ENCODE measurements around the gene HFM1. TPM values are rescaled to one million over a fixed set of nuclear protein-coding genes. Genes with fewer than 3 reads are reported as not detected.
"Not testable (repeated sequence)": the region's sequence is repeated elsewhere in the genome, so short reads cannot be mapped to it uniquely, and the experiment has no call there.

The HFM1 gene
- under 1 TPM in 1 of 2 donors, not detected in 1; 0.40 TPM for total RNA-seq

DNA sequence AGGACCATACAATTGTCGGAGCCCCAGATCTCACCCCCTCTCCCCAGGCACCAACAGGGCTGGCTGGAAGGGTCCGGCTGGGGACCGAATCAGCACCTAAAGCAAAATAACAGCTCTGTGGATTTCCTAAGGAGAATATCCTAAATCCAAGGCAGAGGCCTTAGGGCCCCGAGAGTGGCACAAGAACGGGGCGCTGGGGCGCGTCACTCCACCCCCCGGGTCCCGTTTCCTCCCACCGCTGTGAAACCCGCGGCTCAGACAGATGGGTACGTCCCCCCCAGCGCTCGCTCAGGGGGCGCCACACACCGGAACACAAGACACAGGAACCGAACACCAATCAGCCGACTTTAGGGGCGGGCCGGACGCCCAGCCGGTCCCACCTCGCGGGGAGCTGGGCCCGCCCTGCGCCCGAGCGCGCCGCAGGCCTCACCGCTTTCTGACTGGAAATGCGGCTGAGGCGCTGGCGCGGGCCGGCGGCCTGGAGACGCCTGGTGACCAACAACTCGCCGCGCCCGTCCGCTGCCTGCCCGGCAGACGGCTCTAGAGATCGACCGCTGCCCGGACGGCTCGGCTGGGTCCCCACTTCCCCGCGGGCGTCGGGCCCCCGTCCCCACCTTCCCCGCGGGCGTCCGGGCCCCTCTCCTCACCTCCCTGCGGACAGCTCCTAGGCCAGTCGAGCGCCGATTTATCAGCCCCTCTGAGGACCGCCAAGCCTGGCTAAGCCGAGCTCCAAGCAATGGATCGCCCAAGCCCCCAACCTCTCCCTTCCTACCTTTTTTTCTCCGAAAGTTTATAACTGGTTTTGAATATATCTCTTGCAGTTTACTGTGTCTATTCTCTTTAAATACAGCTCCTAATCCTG, at the start of gene HFM1:
Gene HFM1 (minus strand): TSS at position 687 of the 862 bp plus-strand sequence. CDS start 3,755 bp downstream, outside the sequence.
- Histone ChIP-seq H3K27me3 (peaks cover 5% of the 10 kb centered on the region), H3K4me3 (peak within 1 kb of the TSS; percentile 42), H3K4me1 (no peaks in the 10 kb centered on the region), H3K27ac (peak within 1 kb of the TSS; percentile 59), H3K9me3 (no peaks in the 10 kb centered on the region), H3K36me3 (no peaks in the 10 kb centered on the region), H3K9ac (ENCODE audit: low read depth in 2 of 2, low read length in 2 of 2) (peak within 1 kb of the TSS; percentile 3 to 51)
- peak; percentile 57 for DNase-seq
- intact Hi-C loops (cut with DNase I): no loop called here
- TF ChIP-seq, protein P1, sequence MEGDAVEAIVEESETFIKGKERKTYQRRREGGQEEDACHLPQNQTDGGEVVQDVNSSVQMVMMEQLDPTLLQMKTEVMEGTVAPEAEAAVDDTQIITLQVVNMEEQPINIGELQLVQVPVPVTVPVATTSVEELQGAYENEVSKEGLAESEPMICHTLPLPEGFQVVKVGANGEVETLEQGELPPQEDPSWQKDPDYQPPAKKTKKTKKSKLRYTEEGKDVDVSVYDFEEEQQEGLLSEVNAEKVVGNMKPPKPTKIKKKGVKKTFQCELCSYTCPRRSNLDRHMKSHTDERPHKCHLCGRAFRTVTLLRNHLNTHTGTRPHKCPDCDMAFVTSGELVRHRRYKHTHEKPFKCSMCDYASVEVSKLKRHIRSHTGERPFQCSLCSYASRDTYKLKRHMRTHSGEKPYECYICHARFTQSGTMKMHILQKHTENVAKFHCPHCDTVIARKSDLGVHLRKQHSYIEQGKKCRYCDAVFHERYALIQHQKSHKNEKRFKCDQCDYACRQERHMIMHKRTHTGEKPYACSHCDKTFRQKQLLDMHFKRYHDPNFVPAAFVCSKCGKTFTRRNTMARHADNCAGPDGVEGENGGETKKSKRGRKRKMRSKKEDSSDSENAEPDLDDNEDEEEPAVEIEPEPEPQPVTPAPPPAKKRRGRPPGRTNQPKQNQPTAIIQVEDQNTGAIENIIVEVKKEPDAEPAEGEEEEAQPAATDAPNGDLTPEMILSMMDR (IDR thresholded peaks at IDR 0.05): no peak

DNA sequence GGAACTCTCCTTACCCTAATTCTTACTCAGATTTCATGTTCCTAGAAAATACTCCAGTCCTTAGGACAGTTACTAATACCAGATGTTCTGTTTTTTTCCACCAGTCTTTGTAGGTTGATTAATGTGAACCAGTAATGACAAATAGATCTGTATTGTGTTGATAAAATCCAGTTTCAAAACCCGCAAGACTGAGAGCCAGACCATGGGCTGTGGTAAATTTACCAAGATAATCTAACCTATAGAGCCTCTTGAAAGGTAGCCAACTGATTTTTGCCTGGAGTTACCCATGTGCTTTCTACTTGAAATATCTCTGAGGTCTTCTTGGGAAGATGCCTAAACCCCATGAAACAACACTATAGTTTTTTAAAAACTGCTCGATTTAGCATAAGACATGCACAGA, 49.5 kb upstream of the HFM1 start:
- H3K27me3 ChIP-seq: no peaks in the 10 kb centered on the region
- H3K4me1 ChIP-seq: no peaks in the 10 kb centered on the region
- no peak overlapping the region for H3K9ac ChIP-seq (ENCODE audit: low read depth in 2 of 2, low read length in 2 of 2)
- DNase-seq: no peak
- no peak overlapping the region for H3K27ac ChIP-seq
- no peak overlapping the region for H3K4me3 ChIP-seq
- H3K36me3 ChIP-seq: no peaks in the 10 kb centered on the region
- intact Hi-C loops (cut with DNase I): no loop called here
- H3K9me3 ChIP-seq: no peaks in the 10 kb centered on the region
- TF ChIP-seq, protein P1 (IDR thresholded peaks at IDR 0.05): no peak

GRCh38 chr1:91450260-91450659, 45.6 kb upstream of the HFM1 start:
- Histone ChIP-seq H3K9ac (ENCODE audit: low read depth in 2 of 2, low read length in 2 of 2) (no peak overlapping the region), H3K27me3 (no peaks in the 10 kb centered on the region), H3K4me3 (no peak overlapping the region), H3K4me1 (no peaks in the 10 kb centered on the region), H3K27ac (no peak overlapping the region), H3K9me3 (no peaks in the 10 kb centered on the region), H3K36me3 (no peaks in the 10 kb centered on the region)
- intact Hi-C loops (cut with DNase I): no loop called here
- TF ChIP-seq, protein P1 (IDR thresholded peaks at IDR 0.05): no peak
- no peak for DNase-seq

DNA sequence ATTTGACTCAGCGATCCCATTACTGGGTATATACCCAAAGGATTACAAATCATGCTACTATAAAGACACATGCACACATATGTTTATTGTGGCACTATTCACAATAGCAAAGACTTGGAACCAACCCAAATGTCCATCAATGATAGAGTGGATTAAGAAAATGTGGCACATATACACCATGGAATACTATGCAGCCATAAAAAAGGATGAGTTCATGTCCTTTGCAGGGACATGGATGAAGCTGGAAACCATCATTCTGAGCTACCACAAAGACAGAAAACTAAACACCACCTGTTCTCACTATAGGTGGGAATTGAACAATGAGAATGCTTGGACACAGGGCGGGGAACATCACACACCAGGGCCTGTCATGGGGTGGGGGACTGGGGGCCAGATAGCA, 43.1 kb upstream of the HFM1 start:
- H3K9ac ChIP-seq (ENCODE audit: low read depth in 2 of 2, low read length in 2 of 2); H3K36me3 ChIP-seq; DNase-seq; H3K27ac ChIP-seq; H3K9me3 ChIP-seq; H3K4me1 ChIP-seq; intact Hi-C loops (cut with DNase I); H3K27me3 ChIP-seq; H3K4me3 ChIP-seq: not testable (repeated sequence)

DNA sequence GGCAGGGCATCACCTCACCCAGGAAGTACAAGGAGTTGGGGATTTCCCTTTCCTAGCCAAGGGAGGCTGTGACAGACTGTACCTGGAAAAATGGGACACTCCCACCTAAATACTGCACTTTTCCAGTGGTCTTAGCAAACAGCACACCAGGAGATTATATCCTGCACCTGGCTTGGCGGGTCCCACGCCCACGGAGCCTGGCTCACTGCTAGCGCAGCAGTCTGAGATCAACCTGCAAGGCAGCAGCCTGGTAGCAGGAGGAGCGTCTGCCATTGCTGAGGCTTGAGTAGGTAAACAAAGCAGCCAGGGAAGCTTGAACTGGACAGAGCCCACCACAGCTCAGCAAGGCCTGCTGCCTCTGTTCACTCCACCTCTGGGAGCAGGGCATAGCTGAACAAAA, 37.3 kb upstream of the HFM1 start:
- H3K27me3 ChIP-seq; DNase-seq; H3K4me3 ChIP-seq; H3K36me3 ChIP-seq; intact Hi-C loops (cut with DNase I); H3K27ac ChIP-seq; H3K9me3 ChIP-seq; H3K4me1 ChIP-seq; H3K9ac ChIP-seq (ENCODE audit: low read depth in 2 of 2, low read length in 2 of 2): not testable (repeated sequence)

DNA sequence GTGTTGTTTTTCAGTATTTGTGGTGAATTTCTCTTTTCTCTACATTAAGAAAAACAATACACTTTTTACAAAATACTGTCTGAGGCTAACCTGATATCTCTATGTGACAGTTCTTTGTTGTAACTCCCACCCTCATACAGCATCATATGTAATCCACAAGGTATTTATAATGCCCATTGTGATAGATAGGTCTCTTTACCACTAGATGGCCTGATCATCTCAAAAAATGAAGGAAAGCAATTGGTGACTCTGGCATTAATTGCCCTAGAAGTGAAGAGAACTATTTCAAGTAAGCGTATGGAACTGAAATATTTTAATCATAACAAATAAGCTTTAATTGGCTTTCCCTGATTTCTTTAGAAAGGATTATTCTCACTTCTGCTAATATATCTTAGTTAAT, 36.2 kb upstream of the HFM1 start:
- H3K27ac ChIP-seq: no peak overlapping the region
- no peaks in the 10 kb centered on the region for H3K9me3 ChIP-seq
- no peak for DNase-seq
- intact Hi-C loops (cut with DNase I): no loop called here
- H3K9ac ChIP-seq (ENCODE audit: low read depth in 2 of 2, low read length in 2 of 2): no peak overlapping the region
- no peaks in the 10 kb centered on the region for H3K36me3 ChIP-seq
- no peaks in the 10 kb centered on the region for H3K27me3 ChIP-seq
- H3K4me3 ChIP-seq: no peak overlapping the region
- no peaks in the 10 kb centered on the region for H3K4me1 ChIP-seq
- TF ChIP-seq, protein P1 (IDR thresholded peaks at IDR 0.05): no peak
